Measurements from ENCODE around the gene SIRT7. TPM values are rescaled to one million over a fixed set of nuclear protein-coding genes. Genes with fewer than 3 reads are reported as not detected.

Gene SIRT7
- polyA plus RNA-seq, 1 experiment, result 8.4 TPM

GRCh38 chr17:81865733-81866439 is 52.1 kb downstream of the SIRT7 start:
- no peak for TF ChIP-seq CTCF (IDR thresholded peaks at IDR 0.05; ENCODE audit: insufficient read depth, low read depth, low read length)
- ChIA-PET CTCF (interaction anchor here (0.7 to 0.9 kb wide), 2 partner anchors 147 to 182 kb away, joined by 3 to 4 read pairs; partner anchors contain the start of genes ARL16 and HGS), POLR2A (no interaction called here)
- Histone ChIP-seq H3K36me3 (ENCODE audit: control insufficient read depth, insufficient read depth, low read length) (peaks cover 30% of the 10 kb centered on the region), H3K27me3 (ENCODE audit: control insufficient read depth, insufficient read depth, low read length) (no peaks in the 10 kb centered on the region), H3K4me3 (ENCODE audit: low read depth, low read length) (no peak overlapping the region)
- no peak for DNase-seq (ENCODE audit: low read depth)

GRCh38 chr17:81865358-81865732 is 52.6 kb downstream of the SIRT7 start:
- Histone ChIP-seq H3K36me3 (ENCODE audit: control insufficient read depth, insufficient read depth, low read length) (peaks cover 30% of the 10 kb centered on the region), H3K4me3 (ENCODE audit: low read depth, low read length) (no peak overlapping the region), H3K27me3 (ENCODE audit: control insufficient read depth, insufficient read depth, low read length) (no peaks in the 10 kb centered on the region)
- ChIA-PET POLR2A (no interaction called here), CTCF (no interaction called here)
- no peak for TF ChIP-seq CTCF (IDR thresholded peaks at IDR 0.05; ENCODE audit: insufficient read depth, low read depth, low read length)
- DNase-seq (ENCODE audit: low read depth), result no peak

- TF ChIP-seq CTCF (IDR thresholded peaks at IDR 0.05; ENCODE audit: insufficient read depth, low read depth, low read length), result no peak
- ChIA-PET POLR2A (interaction anchor here (0.5 to 0.9 kb wide), 2 partner anchors 151 to 155 kb away, joined by 3 to 4 read pairs; no protein-coding TSS in a partner anchor), CTCF (no interaction called here)
- H3K36me3 ChIP-seq (ENCODE audit: control insufficient read depth, insufficient read depth, low read length), result peaks cover 23% of the 10 kb centered on the region
- H3K4me3 ChIP-seq (ENCODE audit: low read depth, low read length), result no peak overlapping the region
- no peaks in the 10 kb centered on the region for H3K27me3 ChIP-seq (ENCODE audit: control insufficient read depth, insufficient read depth, low read length)
- no peak for DNase-seq (ENCODE audit: low read depth)
Measured at GRCh38 chr17:81863833-81864768, 53.9 kb downstream of the SIRT7 start.

GRCh38 chr17:81863123-81863675 is 54.8 kb downstream of the SIRT7 start:
- Histone ChIP-seq H3K36me3 (ENCODE audit: control insufficient read depth, insufficient read depth, low read length) (peaks cover 19% of the 10 kb centered on the region), H3K27me3 (ENCODE audit: control insufficient read depth, insufficient read depth, low read length) (no peaks in the 10 kb centered on the region), H3K4me3 (ENCODE audit: low read depth, low read length) (no peak overlapping the region)
- no peak for DNase-seq (ENCODE audit: low read depth)
- ChIA-PET POLR2A (interaction anchor here (0.5 to 0.9 kb wide), 2 partner anchors 150 to 154 kb away, joined by 3 to 4 read pairs; no protein-coding TSS in a partner anchor), CTCF (no interaction called here)
- no peak for TF ChIP-seq CTCF (IDR thresholded peaks at IDR 0.05; ENCODE audit: insufficient read depth, low read depth, low read length)

Other genes starting within 250 kb of the SIRT7 start
- 48.8 and 70.8 TPM in 2 replicates for gene ARL16, start 234.4 kb downstream of the SIRT7 start, polyA plus RNA-seq (2011; rRNA removed)
- 67.2 and 110 TPM in 2 replicates for gene HGS, start 234.2 kb downstream of the SIRT7 start, polyA plus RNA-seq (2011; rRNA removed)
- gene MRPL12, start 214.8 kb downstream of the SIRT7 start, polyA plus RNA-seq (2011; rRNA removed), result 56.2 and 63.0 TPM in 2 replicates
- gene SLC25A10, start 205.9 kb downstream of the SIRT7 start, polyA plus RNA-seq (2011; rRNA removed), result 4.9 and 8.4 TPM in 2 replicates
- gene GCGR, start 114.0 kb downstream of the SIRT7 start, polyA plus RNA-seq (2011; rRNA removed), result not detected in 2 replicates
- gene MCRIP1, start 84.9 kb downstream of the SIRT7 start, polyA plus RNA-seq (2011; rRNA removed), result 64.9 and 89.8 TPM in 2 replicates
- gene PPP1R27, start 83.1 kb downstream of the SIRT7 start, polyA plus RNA-seq (2011; rRNA removed), result 0.10 TPM in 1 of 2 replicates, not detected in the other
- gene P4HB, start 57.6 kb downstream of the SIRT7 start, polyA plus RNA-seq (2011; rRNA removed), result 122 and 175 TPM in 2 replicates
- gene ARHGDIA, start 46.8 kb downstream of the SIRT7 start, polyA plus RNA-seq (2011; rRNA removed), result 74.8 and 163 TPM in 2 replicates
- gene ALYREF, start 26.6 kb downstream of the SIRT7 start, polyA plus RNA-seq (2011; rRNA removed), result 74.8 and 83.4 TPM in 2 replicates
- gene ANAPC11, start 26.5 kb downstream of the SIRT7 start, polyA plus RNA-seq (2011; rRNA removed), result 227 and 290 TPM in 2 replicates
- gene NPB, start 15.9 kb downstream of the SIRT7 start, polyA plus RNA-seq (2011; rRNA removed), result 0.21 and 0.38 TPM in 2 replicates
- 24.5 and 44.2 TPM in 2 replicates for gene PCYT2, start 6.8 kb downstream of the SIRT7 start, polyA plus RNA-seq (2011; rRNA removed)
- 12.2 and 20.6 TPM in 2 replicates for gene MAFG, start 9.6 kb upstream of the SIRT7 start, polyA plus RNA-seq (2011; rRNA removed)
- gene PYCR1, start 19.1 kb upstream of the SIRT7 start, polyA plus RNA-seq (2011; rRNA removed), result 156 and 245 TPM in 2 replicates
- not detected in 2 replicates for gene MYADML2, start 29.1 kb upstream of the SIRT7 start, polyA plus RNA-seq (2011; rRNA removed)
- gene NOTUM, start 43.0 kb upstream of the SIRT7 start, polyA plus RNA-seq (2011; rRNA removed), result 0.06 TPM in 1 of 2 replicates, not detected in the other
- 12.0 and 15.4 TPM in 2 replicates for gene ASPSCR1, start 59.5 kb upstream of the SIRT7 start, polyA plus RNA-seq (2011; rRNA removed)
- gene CENPX, start 104.7 kb upstream of the SIRT7 start, polyA plus RNA-seq (2011; rRNA removed), result 40.4 and 57.0 TPM in 2 replicates
- gene LRRC45, start 105.1 kb upstream of the SIRT7 start, polyA plus RNA-seq (2011; rRNA removed), result 4.1 and 6.0 TPM in 2 replicates
- 7.5 and 11.5 TPM in 2 replicates for gene RAC3, start 113.5 kb upstream of the SIRT7 start, polyA plus RNA-seq (2011; rRNA removed)
- gene DCXR, start 119.5 kb upstream of the SIRT7 start, polyA plus RNA-seq (2011; rRNA removed), result 42.7 and 66.0 TPM in 2 replicates
- 15.8 and 23.7 TPM in 2 replicates for gene RFNG, start 133.6 kb upstream of the SIRT7 start, polyA plus RNA-seq (2011; rRNA removed)
- 79.7 and 131 TPM in 2 replicates for gene GPS1, start 133.7 kb upstream of the SIRT7 start, polyA plus RNA-seq (2011; rRNA removed)
- gene DUS1L, start 147.6 kb upstream of the SIRT7 start, polyA plus RNA-seq (2011; rRNA removed), result 22.1 and 47.6 TPM in 2 replicates
- 5.2 and 11.3 TPM in 2 replicates for gene FASN, start 180.1 kb upstream of the SIRT7 start, polyA plus RNA-seq (2011; rRNA removed)

Measured in BJ (cell line).